Measurements from ENCODE around the gene KIF23. TPM values are rescaled to one million over a fixed set of nuclear protein-coding genes. Genes with fewer than 3 reads are reported as not detected.
A peak's percentile ranks its signal among the peaks of the same experiment; 100 is the strongest.

The KIF23 gene
- total RNA-seq, 1 donor from 2014 or later = 67.3 TPM

DNA sequence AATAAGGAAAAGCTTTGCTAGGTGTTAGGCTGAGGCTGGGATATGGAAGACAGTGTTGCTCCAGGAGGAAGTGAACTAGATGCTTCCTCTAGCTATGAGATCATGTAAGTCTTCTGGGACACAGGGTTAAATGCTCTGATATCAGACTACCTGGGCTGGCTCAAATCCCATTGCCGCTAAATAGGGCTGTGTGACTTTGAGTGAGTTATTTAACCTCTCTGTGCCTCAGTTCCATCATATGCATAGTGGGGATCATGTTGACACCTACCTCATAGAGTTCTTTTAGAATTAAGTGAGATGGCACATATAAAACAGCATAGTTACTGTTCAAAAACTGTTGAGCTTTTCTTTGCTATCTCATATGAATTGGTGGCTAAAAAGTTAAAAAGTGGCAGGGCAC is 51.1 kb downstream of the KIF23 start:
- Mint-ChIP-seq H3K9me3 (no peaks in the 10 kb centered on the region), H3K4me1 (peaks cover 24% of the 10 kb centered on the region), H3K36me3 (ENCODE audit: low read depth) (no peaks in the 10 kb centered on the region), H3K4me3 (no peak overlapping the region), H3K27me3 (ENCODE audit: low read depth) (no peaks in the 10 kb centered on the region), H3K27ac (ENCODE audit: unreplicated experiment) (no peak overlapping the region)
- DNase-seq (ENCODE audit: low read depth, low spot score) = no peak
- TF ChIP-seq, protein P1, sequence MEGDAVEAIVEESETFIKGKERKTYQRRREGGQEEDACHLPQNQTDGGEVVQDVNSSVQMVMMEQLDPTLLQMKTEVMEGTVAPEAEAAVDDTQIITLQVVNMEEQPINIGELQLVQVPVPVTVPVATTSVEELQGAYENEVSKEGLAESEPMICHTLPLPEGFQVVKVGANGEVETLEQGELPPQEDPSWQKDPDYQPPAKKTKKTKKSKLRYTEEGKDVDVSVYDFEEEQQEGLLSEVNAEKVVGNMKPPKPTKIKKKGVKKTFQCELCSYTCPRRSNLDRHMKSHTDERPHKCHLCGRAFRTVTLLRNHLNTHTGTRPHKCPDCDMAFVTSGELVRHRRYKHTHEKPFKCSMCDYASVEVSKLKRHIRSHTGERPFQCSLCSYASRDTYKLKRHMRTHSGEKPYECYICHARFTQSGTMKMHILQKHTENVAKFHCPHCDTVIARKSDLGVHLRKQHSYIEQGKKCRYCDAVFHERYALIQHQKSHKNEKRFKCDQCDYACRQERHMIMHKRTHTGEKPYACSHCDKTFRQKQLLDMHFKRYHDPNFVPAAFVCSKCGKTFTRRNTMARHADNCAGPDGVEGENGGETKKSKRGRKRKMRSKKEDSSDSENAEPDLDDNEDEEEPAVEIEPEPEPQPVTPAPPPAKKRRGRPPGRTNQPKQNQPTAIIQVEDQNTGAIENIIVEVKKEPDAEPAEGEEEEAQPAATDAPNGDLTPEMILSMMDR (conservative IDR thresholded peaks at IDR 0.05) = no peak

GRCh38 chr15:69466733-69467132 is 52.6 kb downstream of the KIF23 start:
- Mint-ChIP-seq H3K27me3 (ENCODE audit: low read depth) (no peaks in the 10 kb centered on the region), H3K9me3 (no peaks in the 10 kb centered on the region), H3K36me3 (ENCODE audit: low read depth) (no peaks in the 10 kb centered on the region), H3K4me3 (no peak overlapping the region), H3K4me1 (peaks cover 23% of the 10 kb centered on the region), H3K27ac (ENCODE audit: unreplicated experiment) (no peak overlapping the region)
- TF ChIP-seq, protein P1 (conservative IDR thresholded peaks at IDR 0.05) = no peak
- no peak for DNase-seq (ENCODE audit: low read depth, low spot score)

DNA sequence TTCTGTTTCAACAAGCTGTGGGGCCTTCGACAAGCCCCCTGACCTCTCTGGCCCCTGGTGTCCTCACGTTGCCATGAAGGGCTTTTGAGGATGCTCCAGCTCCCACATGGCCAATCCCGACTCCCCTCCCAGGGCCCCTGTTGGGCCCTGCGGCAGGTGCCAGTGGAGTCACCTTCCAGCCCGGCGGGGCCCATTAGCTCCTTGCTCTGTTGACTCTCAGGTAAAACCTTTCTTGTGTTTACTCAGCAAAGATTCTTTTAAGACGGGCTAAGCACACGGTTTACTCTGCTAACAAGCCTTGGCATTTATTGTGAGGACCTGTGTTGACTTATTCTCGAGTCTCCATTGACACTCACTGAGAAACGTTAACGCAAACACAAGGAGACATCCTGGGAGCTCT is 53.5 kb downstream of the KIF23 start:
- Mint-ChIP-seq H3K4me3 (no peak overlapping the region), H3K27me3 (ENCODE audit: low read depth) (no peaks in the 10 kb centered on the region), H3K36me3 (ENCODE audit: low read depth) (no peaks in the 10 kb centered on the region), H3K27ac (ENCODE audit: unreplicated experiment) (no peak overlapping the region), H3K9me3 (no peaks in the 10 kb centered on the region), H3K4me1 (peaks cover 17% of the 10 kb centered on the region)
- TF ChIP-seq, protein P1 (conservative IDR thresholded peaks at IDR 0.05) = no peak
- DNase-seq (ENCODE audit: low read depth, low spot score) = no peak

- TF ChIP-seq, protein P1 (conservative IDR thresholded peaks at IDR 0.05) = no peak
- H3K27me3 Mint-ChIP-seq (ENCODE audit: low read depth) = no peaks in the 10 kb centered on the region
- no peak for DNase-seq (ENCODE audit: low read depth, low spot score)
- H3K36me3 Mint-ChIP-seq (ENCODE audit: low read depth) = no peaks in the 10 kb centered on the region
- H3K9me3 Mint-ChIP-seq = no peaks in the 10 kb centered on the region
- H3K27ac Mint-ChIP-seq (ENCODE audit: unreplicated experiment) = peak overlapping the region; percentile 63
- peaks cover 8% of the 10 kb centered on the region for H3K4me1 Mint-ChIP-seq
- H3K4me3 Mint-ChIP-seq = no peak overlapping the region
Observed at GRCh38 chr15:69468241-69469121, 54.3 kb downstream of the KIF23 start.

DNA sequence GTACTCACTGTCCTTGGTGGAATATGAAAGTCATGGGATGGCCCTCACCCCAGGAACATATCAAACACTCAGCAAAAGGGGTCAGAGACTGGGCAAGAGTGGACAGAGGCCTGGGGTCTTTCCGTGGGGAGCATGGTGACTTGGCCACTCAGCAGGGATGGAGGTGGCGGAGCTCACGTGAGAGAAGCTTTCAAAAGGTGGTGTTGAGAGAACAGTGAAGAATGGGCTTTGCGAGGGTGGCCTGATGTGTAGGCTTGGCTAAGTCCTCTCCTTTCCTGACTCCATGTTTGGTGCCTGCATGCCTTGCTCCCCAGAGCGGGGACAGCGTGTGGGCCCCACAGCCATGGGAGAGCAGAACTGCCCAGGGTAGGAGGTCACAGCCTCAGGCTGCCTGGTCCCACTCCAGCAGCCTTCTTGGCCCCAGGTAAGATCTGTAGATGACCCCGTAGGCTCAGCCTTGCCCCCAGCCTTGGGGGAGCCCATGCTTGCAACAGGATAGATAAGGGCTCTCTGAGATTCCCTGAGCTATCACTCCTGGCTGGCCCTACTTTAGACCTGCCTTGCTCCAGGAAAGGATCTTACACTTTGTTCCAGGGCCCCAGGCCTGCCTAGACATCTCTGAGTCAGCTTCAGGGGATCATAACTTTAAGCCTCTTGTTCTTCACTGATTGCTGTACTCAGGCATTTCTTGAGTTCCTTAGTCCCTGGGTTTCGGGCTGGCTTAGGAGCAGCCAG is 55.5 kb downstream of the KIF23 start:
- H3K4me1 Mint-ChIP-seq = peaks cover 5% of the 10 kb centered on the region
- no peaks in the 10 kb centered on the region for H3K36me3 Mint-ChIP-seq (ENCODE audit: low read depth)
- H3K9me3 Mint-ChIP-seq = no peaks in the 10 kb centered on the region
- no peak for DNase-seq (ENCODE audit: low read depth, low spot score)
- H3K4me3 Mint-ChIP-seq = no peak overlapping the region
- H3K27ac Mint-ChIP-seq (ENCODE audit: unreplicated experiment) = no peak overlapping the region
- H3K27me3 Mint-ChIP-seq (ENCODE audit: low read depth) = no peaks in the 10 kb centered on the region
- TF ChIP-seq, protein P1 (conservative IDR thresholded peaks at IDR 0.05) = no peak

Measured in neural crest cell (in vitro differentiated cells).